CD8-positive, alpha-beta memory T cell (primary cell): ENCODE results near the gene EIF2S1. TPM values are rescaled to one million over a fixed set of nuclear protein-coding genes. Genes with fewer than 3 reads are reported as not detected.
"Not testable (repeated sequence)": the region's sequence is repeated elsewhere in the genome, so short reads cannot be mapped to it uniquely, and the experiment has no call there.

Experiments
- CTCF ChIA-PET: fragments of 350-600 bp; sonication (Branson Sonifier 250); formaldehyde crosslinking; loops from one replicate; lab custom pipeline; 2021; ENCODE audit warnings: antibody characterized with exemption; lab: Charles Lee
- POLR2A ChIA-PET: fragments of 350-600 bp; sonication (Branson Sonifier 250); formaldehyde crosslinking; loops from one replicate; lab custom pipeline; 2021; ENCODE audit warnings: antibody characterized with exemption; lab: Charles Lee
- DNase-seq, 5 donors: peaks; one replicate each; pipeline versions ENCODE4 v3.0.0 to v3.0.0-alpha.2; 2020 to 2022; ENCODE audit warnings: mixed read lengths in 1 of 5
- H3K27ac ChIP-seq: one replicate; pipeline ENCODE4 v1.7.0; 2013; ENCODE audit warnings: low read depth, mild to moderate bottlenecking, low read length, moderate library complexity
- H3K27me3 ChIP-seq: 2 replicates; pipeline ENCODE4 v1.7.0; 2013; ENCODE audit warnings: low read length, mild to moderate bottlenecking; ENCODE audit not compliant: insufficient read depth, poor library complexity, severe bottlenecking
- H3K36me3 ChIP-seq: 2 replicates; pipeline ENCODE4 v1.7.0; 2013; ENCODE audit warnings: mild to moderate bottlenecking, low read length, moderate library complexity; ENCODE audit not compliant: insufficient read depth
- H3K4me1 ChIP-seq: 2 replicates; pipeline ENCODE4 v1.7.0; 2013; ENCODE audit warnings: mild to moderate bottlenecking, low read length, moderate library complexity; ENCODE audit not compliant: insufficient read depth
- H3K4me3 ChIP-seq: 2 replicates; pipeline ENCODE4 v1.7.0; 2013; ENCODE audit warnings: mild to moderate bottlenecking, low read length
- H3K9me3 ChIP-seq: 2 replicates; pipeline ENCODE4 v1.7.0; 2013; ENCODE audit warnings: mild to moderate bottlenecking, low read length
- H3K27ac Mint-ChIP-seq, 8 donors: one replicate each; pipeline ENCODE4 v1.8.0; 2020 to 2021; ENCODE audit warnings: mixed read lengths in 8 of 8, mild to moderate bottlenecking in 6 of 8, inconsistent platforms in 3 of 8, moderate library complexity in 3 of 8
- H3K27me3 Mint-ChIP-seq, 2 donors: one replicate each; pipeline ENCODE4 v1.8.0; 2020 to 2021; ENCODE audit warnings: mixed read lengths in 2 of 2, mild to moderate bottlenecking in 1 of 2, moderate library complexity in 1 of 2
- H3K36me3 Mint-ChIP-seq, 3 donors: one replicate each; pipeline ENCODE4 v1.8.0; 2020 to 2021; ENCODE audit warnings: mixed read lengths in 3 of 3, inconsistent platforms in 1 of 3, mild to moderate bottlenecking in 1 of 3
- H3K4me1 Mint-ChIP-seq, 3 donors: one replicate each; pipeline ENCODE4 v1.8.0; 2020 to 2021; ENCODE audit warnings: mixed read lengths in 3 of 3, inconsistent platforms in 1 of 3, mild to moderate bottlenecking in 1 of 3
- H3K4me3 Mint-ChIP-seq, 7 donors: one replicate each; pipeline ENCODE4 v1.8.0; 2020 to 2021; ENCODE audit warnings: mixed read lengths in 7 of 7, mild to moderate bottlenecking in 6 of 7, moderate library complexity in 4 of 7, inconsistent platforms in 2 of 7
- H3K9me3 Mint-ChIP-seq, 5 donors: one replicate each; pipeline ENCODE4 v1.8.0; 2020 to 2022; ENCODE audit warnings: mixed read lengths in 5 of 5, mild to moderate bottlenecking in 3 of 5, moderate library complexity in 2 of 5, inconsistent platforms in 1 of 5
- polyA plus RNA-seq: library from polyadenylated mRNA; unstranded; fragments of 300-500 nt; fragmentation: Illumina TruSeq; gene quantifications from one replicate; pipeline ENCODE4 v1.2.3, GENCODE V29; 2021
- total RNA-seq, 2 experiments: library from RNA; stranded (reverse); gene quantifications; one replicate each; pipeline ENCODE4 v1.2.3, GENCODE V29; 2021

The EIF2S1 gene
- total and polyA plus RNA-seq, 3 experiments from 2014 or later = 145 to 338 (median 329) TPM

DNA sequence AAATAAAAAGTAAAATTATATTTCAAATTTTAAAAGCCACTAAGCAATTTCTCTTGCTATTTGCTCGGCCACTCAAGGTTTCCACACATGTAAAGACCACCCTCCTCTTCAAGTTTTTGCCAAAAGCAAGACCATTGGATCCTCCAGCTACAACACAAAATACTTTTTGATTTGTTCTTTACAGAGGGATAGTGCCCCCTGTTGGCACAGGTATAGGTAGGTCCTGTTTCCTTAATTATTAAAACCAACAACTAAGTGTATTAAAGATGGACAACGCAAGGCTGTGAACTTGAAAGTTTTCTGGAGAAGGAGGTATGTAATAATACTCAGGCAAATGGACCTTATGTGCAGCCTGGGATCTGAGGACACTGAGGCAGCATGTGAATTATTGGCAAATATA lies 24.3 kb upstream of the EIF2S1 start:
- peak in 1 of 5 donors; percentile 4 for DNase-seq
- Mint-ChIP-seq H3K9me3 (no peaks in the 10 kb centered on the region), H3K36me3 (peaks cover 4 to 88% (median 23%) of the 10 kb centered on the region in 3 donors), H3K4me1 (no peaks in the 10 kb centered on the region), H3K27me3 (no peaks in the 10 kb centered on the region), H3K27ac (no peak overlapping the region), H3K4me3 (no peak overlapping the region)
- Histone ChIP-seq H3K4me3 (no peak overlapping the region), H3K4me1 (no peaks in the 10 kb centered on the region), H3K9me3 (no peaks in the 10 kb centered on the region), H3K27me3 (no peaks in the 10 kb centered on the region), H3K27ac (no peak overlapping the region), H3K36me3 (peaks cover 34% of the 10 kb centered on the region)
- ChIA-PET POLR2A (no interaction called here), CTCF (no interaction called here)

DNA sequence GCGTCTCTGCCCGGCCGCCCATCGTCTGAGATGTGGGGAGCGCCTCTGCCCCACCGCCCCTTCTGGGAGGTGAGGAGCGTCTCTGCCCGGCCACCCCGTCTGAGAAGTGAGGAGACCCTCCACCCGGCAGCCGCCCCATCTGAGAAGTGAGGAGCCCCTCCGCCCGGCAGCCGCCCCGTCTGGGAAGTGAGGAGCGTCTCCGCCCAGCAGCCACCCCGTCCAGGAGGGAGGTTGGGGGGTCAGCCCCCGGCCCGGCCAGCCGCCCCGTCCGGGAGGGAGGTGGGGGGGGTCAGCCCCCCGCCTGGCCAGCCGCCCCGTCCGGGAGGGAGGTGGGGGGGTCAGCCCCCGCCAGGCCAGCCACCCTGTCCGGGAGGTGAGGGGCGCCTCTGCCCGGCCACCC lies 18.9 kb upstream of the EIF2S1 start:
- CTCF ChIA-PET, H3K27me3 Mint-ChIP-seq, H3K27ac ChIP-seq, H3K9me3 Mint-ChIP-seq, H3K27ac Mint-ChIP-seq, H3K4me3 Mint-ChIP-seq, H3K4me1 Mint-ChIP-seq, DNase-seq, POLR2A ChIA-PET, H3K4me1 ChIP-seq, H3K27me3 ChIP-seq, H3K9me3 ChIP-seq, H3K4me3 ChIP-seq: not testable (repeated sequence)
- H3K36me3 ChIP-seq = peaks cover 29% of the 10 kb centered on the region
- H3K36me3 Mint-ChIP-seq = peaks cover 6 to 69% (median 17%) of the 10 kb centered on the region in 3 donors

DNA sequence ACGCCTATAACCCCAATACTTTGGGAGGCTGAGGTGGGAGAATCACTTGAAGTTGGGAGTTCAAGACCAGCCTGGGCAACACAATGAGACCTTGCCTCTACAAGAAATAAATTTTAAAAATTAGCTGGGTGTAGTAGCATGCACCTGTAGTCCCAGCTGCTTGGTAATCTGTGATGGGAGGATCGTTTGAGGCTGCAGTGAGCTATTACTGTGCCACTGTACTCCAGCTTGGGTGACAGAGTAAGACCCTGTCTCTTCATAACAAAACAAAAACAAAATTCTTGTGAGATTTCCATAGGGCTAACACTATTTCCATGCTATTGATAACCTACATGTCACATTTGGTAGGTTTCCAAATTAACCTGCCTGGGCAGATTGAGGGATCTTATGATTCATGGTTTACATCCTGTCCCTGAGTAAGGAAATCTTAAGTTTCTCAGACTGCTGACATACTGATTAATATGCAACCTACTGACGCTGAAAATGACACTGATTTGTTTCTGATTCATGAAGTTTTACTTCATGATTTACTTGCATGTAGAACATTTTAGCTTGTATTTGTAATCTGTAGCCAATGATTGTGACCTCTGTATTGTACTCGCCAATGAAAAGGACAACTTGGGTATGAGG lies 16.4 kb upstream of the EIF2S1 start:
- H3K4me1 Mint-ChIP-seq = no peaks in the 10 kb centered on the region
- peak overlapping the region in 2 of 8 donors; percentile 17 to 47 for H3K27ac Mint-ChIP-seq
- DNase-seq = no peak
- no peaks in the 10 kb centered on the region for H3K9me3 ChIP-seq
- H3K4me3 ChIP-seq = no peak overlapping the region
- H3K36me3 Mint-ChIP-seq = peaks cover 6 to 67% (median 15%) of the 10 kb centered on the region in 3 donors
- ChIA-PET CTCF (no interaction called here), POLR2A (no interaction called here)
- H3K27ac ChIP-seq = no peak overlapping the region
- H3K27me3 ChIP-seq = no peaks in the 10 kb centered on the region
- H3K9me3 Mint-ChIP-seq = no peaks in the 10 kb centered on the region
- no peak overlapping the region for H3K4me3 Mint-ChIP-seq
- peaks cover 20% of the 10 kb centered on the region for H3K36me3 ChIP-seq
- no peaks in the 10 kb centered on the region for H3K4me1 ChIP-seq
- H3K27me3 Mint-ChIP-seq = no peaks in the 10 kb centered on the region

DNA sequence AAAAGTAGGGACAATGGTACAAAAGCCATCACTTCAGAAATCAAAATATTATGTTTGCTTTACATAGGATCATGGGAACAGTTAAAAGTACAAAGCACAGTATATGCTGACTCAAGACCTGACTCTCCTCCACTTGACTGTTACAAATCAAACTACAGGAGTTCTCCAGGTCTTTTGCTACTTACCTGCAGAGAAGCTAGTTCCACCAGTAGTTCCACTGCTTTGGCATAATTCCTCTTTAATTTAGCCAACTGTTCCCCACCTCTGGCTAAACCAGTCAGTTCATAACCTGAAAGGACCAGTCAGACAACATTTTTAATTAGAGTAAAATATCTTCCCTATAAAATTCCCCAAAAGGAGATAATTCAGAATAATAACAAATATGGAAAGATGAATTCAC lies 14.5 kb upstream of the EIF2S1 start:
- Histone ChIP-seq H3K4me1 (no peaks in the 10 kb centered on the region), H3K4me3 (no peak overlapping the region), H3K27ac (no peak overlapping the region), H3K9me3 (no peaks in the 10 kb centered on the region), H3K27me3 (no peaks in the 10 kb centered on the region), H3K36me3 (peaks cover 27% of the 10 kb centered on the region)
- Mint-ChIP-seq H3K4me1 (no peaks in the 10 kb centered on the region), H3K36me3 (peaks cover 6 to 72% (median 16%) of the 10 kb centered on the region in 3 donors), H3K4me3 (no peak overlapping the region), H3K27ac (no peak overlapping the region), H3K9me3 (no peaks in the 10 kb centered on the region), H3K27me3 (no peaks in the 10 kb centered on the region)
- ChIA-PET CTCF (interaction anchor here (1.4 kb wide), 1 partner anchor 14 kb away, joined by 5 read pairs; the partner anchor contains the start of gene ATP6V1D), POLR2A (no interaction called here)
- no peak for DNase-seq

DNA sequence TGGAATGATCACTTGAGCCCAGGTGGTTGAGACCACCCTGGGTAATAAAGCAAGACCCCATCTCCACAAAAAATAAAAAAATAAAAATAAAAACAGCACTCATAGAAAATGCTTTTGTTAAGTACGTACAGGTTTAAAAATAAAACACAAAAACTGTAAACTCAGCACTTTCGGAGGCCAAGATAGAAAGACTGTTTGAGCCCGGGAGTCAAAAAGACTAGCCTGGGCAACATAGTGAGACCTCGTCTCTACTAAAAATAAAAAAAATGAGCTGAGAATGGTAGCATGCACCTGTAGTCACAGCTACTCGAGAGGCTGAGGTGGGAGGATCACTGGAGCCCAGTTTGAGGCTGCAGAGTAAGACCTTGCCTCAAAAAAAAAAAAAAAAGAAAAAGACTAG lies 8.1 kb upstream of the EIF2S1 start:
- H3K4me1 Mint-ChIP-seq = peaks cover 11 to 28% (median 23%) of the 10 kb centered on the region in 3 donors
- no peak overlapping the region for H3K4me3 ChIP-seq
- peak overlapping the region in 1 of 8 donors; percentile 70 for H3K27ac Mint-ChIP-seq
- H3K36me3 Mint-ChIP-seq = peaks cover 0 to 61% (median 12%) of the 10 kb centered on the region in 3 donors
- no peaks in the 10 kb centered on the region for H3K27me3 ChIP-seq
- no peak overlapping the region for H3K4me3 Mint-ChIP-seq
- H3K27me3 Mint-ChIP-seq = no peaks in the 10 kb centered on the region
- H3K9me3 ChIP-seq = no peaks in the 10 kb centered on the region
- DNase-seq = no peak
- POLR2A ChIA-PET = no interaction called here
- CTCF ChIA-PET = interaction anchor here (0.6 to 1.6 kb wide), 3 partner anchors 8 to 99 kb away, joined by 3 to 8 read pairs (median 3); partner anchors contain the start of genes ATP6V1D and EIF2S1
- H3K27ac ChIP-seq = no peak overlapping the region
- no peaks in the 10 kb centered on the region for H3K4me1 ChIP-seq
- H3K36me3 ChIP-seq = peaks cover 16% of the 10 kb centered on the region
- H3K9me3 Mint-ChIP-seq = no peaks in the 10 kb centered on the region

DNA sequence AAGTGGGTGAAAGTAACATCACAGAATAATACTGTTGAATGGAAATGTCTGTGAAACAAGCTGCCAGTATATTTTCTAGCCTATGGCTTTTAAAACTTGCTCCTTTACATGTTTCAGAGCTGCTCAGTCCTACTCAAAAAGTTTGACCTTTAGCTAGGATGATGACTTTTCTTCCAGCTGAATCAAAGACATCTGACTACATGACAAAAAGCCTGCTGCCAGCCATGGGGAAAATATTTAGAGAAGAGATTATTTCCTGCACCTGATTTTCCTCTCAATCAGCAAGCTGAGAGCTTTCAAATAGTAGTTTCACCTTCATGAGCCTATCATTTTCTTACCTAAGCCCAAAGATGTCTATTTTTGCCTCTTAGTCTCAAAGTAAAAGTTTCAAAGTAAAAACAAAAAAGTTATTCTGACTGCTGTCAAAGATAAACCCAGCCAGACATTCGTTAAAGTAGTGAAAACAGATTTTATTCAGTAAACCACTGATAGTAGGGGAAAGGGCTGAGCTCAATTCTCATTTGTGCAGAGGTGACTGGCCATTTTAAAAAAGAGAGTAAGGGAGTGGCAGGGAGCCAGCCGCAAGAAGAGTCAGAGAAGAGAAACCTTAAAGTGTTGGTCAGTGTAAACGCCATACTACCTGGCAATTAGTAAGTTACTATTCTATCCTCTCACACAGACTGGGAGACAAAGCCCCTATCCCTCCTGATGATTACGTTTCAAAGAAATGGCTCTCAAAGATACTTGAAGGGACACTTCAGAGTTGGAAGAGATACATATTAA lies 2.8 kb upstream of the EIF2S1 start:
- H3K4me3 ChIP-seq = no peak overlapping the region
- Mint-ChIP-seq H3K9me3 (peaks cover 0 to 1% (median 0%) of the 10 kb centered on the region in 5 donors), H3K27ac (peak overlapping the region in 6 of 8 donors; percentile 16 to 100 (median 69)), H3K4me1 (peaks cover 47 to 77% (median 71%) of the 10 kb centered on the region in 3 donors), H3K27me3 (peaks cover 0 to 3% of the 10 kb centered on the region in 2 donors), H3K36me3 (peaks cover 0 to 35% (median 1%) of the 10 kb centered on the region in 3 donors), H3K4me3 (peak overlapping the region; percentile 7 to 100 (median 46))
- peaks cover 27% of the 10 kb centered on the region for H3K4me1 ChIP-seq
- CTCF ChIA-PET = no interaction called here
- H3K9me3 ChIP-seq = no peaks in the 10 kb centered on the region
- POLR2A ChIA-PET = no interaction called here
- no peak for DNase-seq
- no peaks in the 10 kb centered on the region for H3K27me3 ChIP-seq
- no peaks in the 10 kb centered on the region for H3K36me3 ChIP-seq
- H3K27ac ChIP-seq = peak overlapping the region; percentile 47

DNA sequence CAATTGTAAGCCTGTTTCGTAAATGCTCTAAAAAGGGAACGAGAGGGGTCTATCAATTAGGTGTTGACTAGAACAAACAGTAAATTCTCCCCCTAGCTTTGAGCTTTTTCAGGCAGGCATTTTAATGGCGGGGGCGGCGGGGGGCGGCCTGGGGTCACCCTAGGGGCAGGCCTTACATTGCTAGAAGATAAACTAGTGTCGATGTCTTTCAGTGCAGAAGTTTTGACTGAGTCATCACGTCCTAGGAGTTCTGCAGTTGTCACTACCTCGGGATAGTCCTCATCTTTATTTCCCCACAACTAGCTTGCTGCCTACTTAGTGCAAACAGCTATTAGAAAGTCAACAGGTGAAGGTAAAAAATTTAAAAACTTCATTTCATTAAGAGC lies 2.2 kb upstream of the EIF2S1 start:
- no peak overlapping the region for H3K4me3 ChIP-seq
- POLR2A ChIA-PET = no interaction called here
- H3K36me3 Mint-ChIP-seq = peaks cover 0 to 35% (median 0%) of the 10 kb centered on the region in 3 donors

More for the DNA sequence above, 2.2 kb upstream of the EIF2S1 start:
- Mint-ChIP-seq H3K4me3 (peak overlapping the region; percentile 60 to 100 (median 97)), H3K9me3 (peaks cover 0 to 1% (median 0%) of the 10 kb centered on the region in 5 donors), H3K27me3 (peaks cover 0 to 3% of the 10 kb centered on the region in 2 donors), H3K4me1 (peaks cover 50 to 79% (median 77%) of the 10 kb centered on the region in 3 donors), H3K27ac (peak overlapping the region in 6 of 8 donors; percentile 3 to 100 (median 95))
- Histone ChIP-seq H3K27me3 (no peaks in the 10 kb centered on the region), H3K36me3 (no peaks in the 10 kb centered on the region), H3K9me3 (no peaks in the 10 kb centered on the region), H3K4me1 (peaks cover 27% of the 10 kb centered on the region), H3K27ac (peak overlapping the region; percentile 47)
- DNase-seq = no peak
- CTCF ChIA-PET = no interaction called here
